OCI-LY1 (cell line): ENCODE results near the gene SOX5.

Experiments used
- EZH2 ChIP-seq: fragments of 200-600 bp; sonication (generic), shearing (Covaris generic); IDR thresholded peaks from 2 replicates; pipeline ENCODE4 v1.8.0; 2017; ENCODE audit warnings: borderline replicate concordance, mixed run types, mild to moderate bottlenecking, antibody characterized with exemption, low read length, moderate library complexity, mixed read lengths
- TF ChIP-seq, protein P1 (sequence below): fragments of 200-600 bp; sonication (generic), shearing (Covaris generic); IDR thresholded peaks from 2 replicates; pipeline ENCODE4 v1.5.1; 2017; ENCODE audit warnings: mild to moderate bottlenecking, antibody characterized with exemption, low read length, moderate library complexity, mixed read lengths

DNA sequence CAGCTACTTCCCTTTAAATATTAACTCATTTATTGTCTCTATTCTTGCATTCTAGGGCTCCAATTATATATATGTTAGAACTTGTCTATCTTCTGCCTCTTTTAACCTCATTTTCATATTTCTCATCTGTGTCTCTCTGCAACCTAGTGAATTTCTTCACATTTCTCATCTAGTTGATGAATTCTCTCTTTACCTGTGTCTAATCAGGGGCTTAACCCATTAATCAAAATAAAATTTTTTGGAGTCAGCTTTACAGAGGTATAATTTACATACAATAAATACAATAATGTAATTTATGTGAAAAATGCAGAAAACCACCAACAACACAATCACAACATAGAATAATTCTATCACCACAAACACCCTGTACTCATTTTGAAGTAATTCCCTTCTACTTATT lies 255.2 kb downstream of the SOX5 start:
- TF ChIP-seq, protein P1, sequence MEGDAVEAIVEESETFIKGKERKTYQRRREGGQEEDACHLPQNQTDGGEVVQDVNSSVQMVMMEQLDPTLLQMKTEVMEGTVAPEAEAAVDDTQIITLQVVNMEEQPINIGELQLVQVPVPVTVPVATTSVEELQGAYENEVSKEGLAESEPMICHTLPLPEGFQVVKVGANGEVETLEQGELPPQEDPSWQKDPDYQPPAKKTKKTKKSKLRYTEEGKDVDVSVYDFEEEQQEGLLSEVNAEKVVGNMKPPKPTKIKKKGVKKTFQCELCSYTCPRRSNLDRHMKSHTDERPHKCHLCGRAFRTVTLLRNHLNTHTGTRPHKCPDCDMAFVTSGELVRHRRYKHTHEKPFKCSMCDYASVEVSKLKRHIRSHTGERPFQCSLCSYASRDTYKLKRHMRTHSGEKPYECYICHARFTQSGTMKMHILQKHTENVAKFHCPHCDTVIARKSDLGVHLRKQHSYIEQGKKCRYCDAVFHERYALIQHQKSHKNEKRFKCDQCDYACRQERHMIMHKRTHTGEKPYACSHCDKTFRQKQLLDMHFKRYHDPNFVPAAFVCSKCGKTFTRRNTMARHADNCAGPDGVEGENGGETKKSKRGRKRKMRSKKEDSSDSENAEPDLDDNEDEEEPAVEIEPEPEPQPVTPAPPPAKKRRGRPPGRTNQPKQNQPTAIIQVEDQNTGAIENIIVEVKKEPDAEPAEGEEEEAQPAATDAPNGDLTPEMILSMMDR, result no peak
- TF ChIP-seq EZH2, result no peak
